Retinal pigment epithelial cell (primary cell): Measurements from ENCODE around the gene SLC5A6.

Experiments used
- DNase-seq: peaks from one replicate; pipeline ENCODE4 v3.0.0-alpha.2; 2010; ENCODE audit warnings: low read depth
- H3K4me3 ChIP-seq: 2 replicates; pipeline ENCODE4 v1.5.1; 2011; ENCODE audit warnings: mild to moderate bottlenecking, low read length, control low read depth, moderate library complexity
- CTCF ChIP-seq: conservative IDR thresholded peaks from 2 replicates; pipeline ENCODE4 v1.5.1; 2011; ENCODE audit warnings: low read depth, low read length, control low read depth, inconsistent platforms

SLC5A6 gene

GRCh38 chr2:27237341-27237945 lies 25.4 kb upstream of the SLC5A6 start:
- DNase-seq, result no peak
- no peak for TF ChIP-seq CTCF
- no peak overlapping the region for H3K4me3 ChIP-seq

GRCh38 chr2:27236626-27237025 lies 24.6 kb upstream of the SLC5A6 start:
- no peak overlapping the region for H3K4me3 ChIP-seq
- DNase-seq, result no peak
- no peak for TF ChIP-seq CTCF

- no peak for TF ChIP-seq CTCF
- H3K4me3 ChIP-seq, result no peak overlapping the region
- DNase-seq, result no peak
These were observed 24.1 kb upstream of the SLC5A6 start for GRCh38 chr2:27236136-27236535.

- DNase-seq, result no peak
- H3K4me3 ChIP-seq, result no peak overlapping the region
- no peak for TF ChIP-seq CTCF
These were observed 21.3 kb upstream of the SLC5A6 start for GRCh38 chr2:27233341-27233740.

GRCh38 chr2:27231921-27232320 lies 19.9 kb upstream of the SLC5A6 start:
- TF ChIP-seq CTCF, result no peak
- H3K4me3 ChIP-seq, result no peak overlapping the region
- no peak for DNase-seq

GRCh38 chr2:27227501-27227900 lies 15.4 kb upstream of the SLC5A6 start:
- TF ChIP-seq CTCF, result no peak
- H3K4me3 ChIP-seq, result no peak overlapping the region
- no peak for DNase-seq

GRCh38 chr2:27225526-27225925 lies 13.5 kb upstream of the SLC5A6 start:
- no peak for DNase-seq
- no peak overlapping the region for H3K4me3 ChIP-seq
- no peak for TF ChIP-seq CTCF
